ENCODE results near the gene AARS2.

AARS2 gene

DNA sequence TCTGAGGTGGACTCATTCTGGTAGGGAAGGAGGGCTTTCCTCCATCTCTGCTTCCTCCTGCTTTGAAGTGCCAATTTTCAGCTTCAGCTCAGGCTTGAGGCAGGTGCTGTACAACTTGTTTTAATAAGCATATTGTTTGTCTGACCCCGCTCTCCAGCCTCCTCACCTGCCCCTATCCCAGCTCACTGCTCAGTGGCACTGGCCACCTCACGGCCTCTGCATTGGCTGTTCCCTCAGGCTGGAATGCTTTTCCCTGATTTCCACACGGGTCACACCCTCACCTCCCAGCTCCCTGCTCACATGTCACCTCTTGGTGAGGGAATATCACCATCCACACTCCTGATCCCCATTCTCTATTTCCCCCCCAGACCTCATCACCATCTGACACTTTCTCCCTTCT is 14.3 kb downstream of the AARS2 start:
- DNase-seq: no peak

DNA sequence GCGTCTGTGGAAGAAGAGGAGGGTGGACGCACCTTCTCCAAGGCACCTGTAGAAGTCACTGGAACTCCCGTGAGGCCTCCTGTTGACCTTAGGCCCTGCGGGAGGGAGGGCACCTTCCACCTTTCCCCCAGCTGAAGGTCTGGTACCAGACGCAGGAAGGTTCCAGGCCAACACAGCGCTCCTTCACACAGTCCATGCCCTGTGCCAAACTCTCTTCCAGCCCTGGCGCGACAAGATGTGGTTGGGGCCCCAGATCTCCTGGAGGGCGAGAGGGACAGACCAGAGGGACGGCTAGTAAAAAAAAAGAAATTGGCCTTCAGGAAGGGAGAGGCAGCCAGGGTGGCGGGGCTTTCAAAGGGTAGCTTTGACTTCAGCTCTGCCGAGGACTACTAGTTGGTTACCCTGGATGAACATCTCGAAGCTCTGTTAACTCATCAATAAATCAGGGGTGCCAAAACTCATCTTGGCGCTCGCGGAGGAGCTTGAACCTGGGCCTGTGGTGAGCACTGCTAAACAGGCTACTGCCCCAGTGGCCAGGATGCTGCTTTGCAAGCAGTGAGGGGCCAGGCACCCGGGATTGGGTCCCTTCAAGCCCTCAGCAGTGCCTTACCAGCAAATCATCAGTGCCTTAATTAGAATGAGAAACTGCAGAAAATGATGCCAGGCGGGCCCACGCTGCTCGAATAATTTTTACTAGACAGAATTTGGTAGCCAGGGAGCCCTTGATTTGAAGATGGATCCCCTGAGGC is 14.9 kb downstream of the AARS2 start:
- no peak for DNase-seq

DNA sequence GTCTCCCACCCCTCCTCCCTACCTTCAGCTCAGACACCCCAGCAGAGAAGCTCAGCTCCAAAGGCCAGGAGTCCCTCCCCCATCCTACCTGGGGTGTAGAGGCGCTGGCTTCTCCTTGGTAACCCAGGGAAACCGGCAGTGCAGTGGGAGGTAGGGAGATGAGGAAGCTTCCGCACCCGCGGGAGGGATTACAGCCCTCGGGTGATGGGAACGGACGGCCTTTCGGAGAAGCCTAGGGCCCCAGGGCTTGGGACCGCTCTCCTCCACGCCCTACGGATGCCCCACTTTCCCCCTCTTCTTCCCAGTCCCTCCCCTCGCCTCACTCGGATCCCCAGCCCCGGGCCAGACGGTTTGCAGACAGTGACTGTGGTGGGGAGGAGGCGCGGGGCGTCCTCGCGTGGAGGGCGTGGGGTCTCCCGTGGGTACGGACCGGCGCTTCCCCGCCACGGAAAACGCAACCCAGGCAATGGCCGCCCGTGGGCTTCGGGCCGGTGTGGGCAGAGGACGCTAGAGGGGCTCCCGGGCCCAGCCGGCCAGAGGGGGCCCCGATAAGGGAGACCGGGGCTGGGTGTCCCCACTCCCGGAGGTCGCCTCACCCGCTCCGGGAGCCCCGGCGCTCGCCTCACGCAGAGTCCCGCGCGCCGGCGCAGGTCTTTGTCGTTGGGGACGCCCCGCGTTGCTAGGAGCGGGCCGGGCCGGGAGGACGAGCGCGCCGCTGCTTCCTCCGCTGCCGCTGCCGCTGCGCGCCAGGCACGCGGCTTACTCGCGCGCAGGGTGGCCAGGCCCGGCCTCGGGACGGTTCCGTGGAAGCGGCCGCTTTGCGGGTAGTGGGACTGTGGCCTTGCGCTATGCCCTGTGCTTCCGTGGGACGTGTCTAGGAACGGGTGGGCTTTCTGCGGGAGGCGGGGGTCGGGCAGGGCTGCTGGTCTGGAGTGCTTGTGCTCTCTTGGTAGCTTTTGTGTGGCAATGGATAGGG is 15.8 kb downstream of the AARS2 start:
- peak; percentile 60 for DNase-seq

DNA sequence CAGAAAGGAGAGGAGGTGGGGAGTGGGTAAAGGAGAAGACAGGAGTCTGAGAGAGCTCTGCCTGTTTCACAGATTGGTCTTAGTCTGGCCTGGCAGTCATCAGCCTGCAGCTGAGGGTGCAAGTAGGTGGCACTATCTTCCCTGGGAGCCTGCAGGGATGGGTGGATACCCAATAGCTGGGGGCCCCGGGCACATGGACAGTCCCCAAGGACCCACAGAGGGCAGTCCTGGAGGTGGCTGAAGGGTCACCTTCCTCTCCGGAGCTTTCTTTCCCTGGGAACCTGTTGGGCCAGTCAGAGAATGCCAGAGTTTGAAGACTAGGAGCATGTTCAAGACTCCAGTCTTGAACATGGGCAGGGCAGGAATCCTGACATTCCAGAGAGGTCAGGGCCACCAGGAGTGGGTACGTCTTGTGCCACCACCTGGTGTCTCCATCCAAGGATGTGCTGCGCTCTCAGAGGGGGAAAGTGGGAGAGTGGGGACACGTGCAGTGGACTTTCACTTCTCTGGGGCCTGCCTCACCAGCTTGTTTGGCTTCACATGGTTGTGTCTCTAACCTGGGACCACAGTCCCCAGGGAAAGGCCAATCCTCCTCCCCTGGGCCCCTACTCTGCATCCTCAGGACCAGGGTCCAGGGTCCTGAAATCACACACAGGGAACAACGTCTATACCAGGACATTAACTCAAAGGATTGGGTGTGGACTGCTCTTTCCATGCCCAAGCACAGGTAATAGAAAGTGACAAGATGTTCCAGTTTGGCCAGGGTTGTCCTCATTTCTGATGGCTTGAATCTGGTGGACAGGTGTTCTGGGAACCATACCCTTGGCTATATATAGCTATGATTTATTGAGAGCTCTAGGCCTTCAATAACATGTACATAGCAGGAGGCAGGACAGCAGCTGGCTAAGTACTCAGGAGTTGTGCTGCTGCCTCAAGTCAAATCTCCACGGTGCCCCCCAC is 18.0 kb downstream of the AARS2 start:
- DNase-seq: no peak

DNA sequence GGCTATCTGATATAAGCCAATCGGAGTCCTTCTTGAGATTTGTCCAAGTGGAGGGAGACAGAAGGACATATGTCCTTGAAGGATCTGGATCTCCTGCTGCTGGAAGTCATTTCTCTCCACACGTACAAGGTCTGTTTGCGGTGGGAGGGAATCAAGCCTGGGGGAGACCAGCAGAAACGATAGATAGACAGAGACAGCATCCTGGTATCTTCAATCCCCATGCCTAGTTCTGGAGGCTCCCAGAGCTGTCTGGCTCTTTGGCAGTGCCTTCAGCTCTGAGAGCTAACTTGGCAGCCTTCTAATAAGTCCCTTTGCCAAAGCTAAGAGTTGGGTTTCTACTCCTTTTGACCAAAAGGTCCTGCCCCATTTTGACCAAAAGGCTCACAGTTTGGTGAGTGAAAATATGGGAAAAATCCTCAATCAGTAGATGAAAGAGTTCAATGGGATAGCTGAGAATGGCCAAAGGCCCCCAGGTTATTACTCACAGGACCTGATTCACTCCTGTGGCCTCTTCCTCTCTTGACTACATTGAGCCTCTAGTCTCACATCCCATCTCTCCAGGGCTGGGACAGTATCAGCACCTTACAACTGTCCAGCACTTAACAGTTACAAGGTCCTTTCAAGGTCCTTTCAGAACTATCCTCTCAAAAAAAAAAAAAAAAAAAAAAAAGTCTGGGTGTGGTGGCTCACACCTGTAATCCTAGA is 20.3 kb downstream of the AARS2 start:
- DNase-seq: no peak

DNA sequence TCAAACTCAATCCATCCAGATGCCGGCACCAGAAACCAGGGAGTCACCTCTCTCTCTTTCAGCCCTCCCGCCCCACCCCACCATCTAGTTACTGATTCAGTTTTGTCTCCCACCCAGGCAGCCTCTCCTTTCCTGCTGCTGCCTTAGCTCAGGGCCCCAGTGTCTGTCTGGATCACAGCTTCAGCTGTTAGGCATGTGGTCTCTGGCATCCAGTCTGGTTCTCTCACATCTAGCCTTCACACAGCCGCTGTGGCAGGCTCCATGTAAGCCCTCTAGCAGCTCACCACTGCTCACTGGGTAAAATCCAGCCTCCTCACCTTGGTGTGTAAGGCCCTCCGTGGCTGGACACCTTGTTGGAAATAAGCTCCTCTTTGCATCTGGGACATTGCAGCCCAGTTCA is 21.3 kb downstream of the AARS2 start:
- no peak for DNase-seq

DNA sequence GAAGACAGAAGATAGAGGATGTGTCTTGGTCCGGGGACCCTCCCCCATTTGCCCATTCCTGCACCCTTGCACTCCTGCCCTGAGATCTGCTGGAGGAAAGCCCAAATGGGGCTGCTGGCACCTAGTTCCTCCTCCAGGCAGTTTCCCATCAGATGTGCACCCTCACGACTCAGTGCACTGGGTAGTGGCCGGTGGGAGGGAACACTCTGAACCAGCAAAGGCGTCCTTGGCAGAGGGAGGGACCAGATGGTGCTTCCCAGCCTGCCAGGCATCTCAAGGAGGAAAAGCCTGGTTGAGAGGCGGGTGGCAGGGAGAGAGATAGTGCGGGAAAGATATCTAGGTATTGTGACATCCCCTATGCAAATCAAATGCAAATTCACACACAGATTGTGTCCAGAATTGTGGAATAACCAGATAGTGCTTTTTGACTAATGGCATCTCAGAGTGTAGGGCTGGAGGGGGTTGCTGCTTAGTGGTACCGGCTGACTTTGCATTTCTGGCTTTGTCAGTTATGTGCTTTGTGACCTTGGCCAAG is 23.4 kb downstream of the AARS2 start:
- no peak for DNase-seq

DNA sequence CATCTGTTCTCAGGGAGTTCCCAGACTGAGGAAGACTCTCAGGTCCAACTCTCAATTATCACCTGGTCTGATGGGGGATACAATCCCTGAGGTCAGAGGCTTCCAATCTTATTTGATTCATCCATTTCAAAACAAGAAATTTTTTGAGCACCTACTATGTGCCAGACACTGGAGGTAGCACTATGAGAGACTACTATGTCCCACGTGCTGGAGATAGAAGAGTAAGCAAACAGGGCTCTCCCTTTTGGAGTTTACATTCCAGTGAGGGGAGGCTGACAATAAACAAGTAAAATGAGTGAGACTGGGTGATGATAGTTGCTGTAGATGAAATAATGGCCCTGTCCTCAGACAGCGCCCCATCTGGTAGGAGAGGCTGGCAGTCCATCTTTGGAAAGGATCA is 26.4 kb downstream of the AARS2 start:
- DNase-seq: no peak

DNA sequence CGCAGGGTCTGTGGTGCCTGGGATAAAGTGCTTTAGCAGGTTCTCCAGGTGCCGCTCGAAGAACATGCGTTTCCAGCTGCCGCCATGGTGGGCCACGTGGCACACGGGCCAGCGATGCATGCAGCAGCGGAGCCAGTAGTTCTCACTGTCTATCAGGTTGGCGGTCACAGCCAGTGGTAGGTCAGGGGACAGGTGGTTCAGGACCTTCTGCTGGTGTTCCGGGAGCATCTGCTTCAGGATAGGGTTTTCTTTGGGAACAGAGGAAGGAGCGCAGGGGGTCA is 26.9 kb downstream of the AARS2 start:
- no peak for DNase-seq

DNA sequence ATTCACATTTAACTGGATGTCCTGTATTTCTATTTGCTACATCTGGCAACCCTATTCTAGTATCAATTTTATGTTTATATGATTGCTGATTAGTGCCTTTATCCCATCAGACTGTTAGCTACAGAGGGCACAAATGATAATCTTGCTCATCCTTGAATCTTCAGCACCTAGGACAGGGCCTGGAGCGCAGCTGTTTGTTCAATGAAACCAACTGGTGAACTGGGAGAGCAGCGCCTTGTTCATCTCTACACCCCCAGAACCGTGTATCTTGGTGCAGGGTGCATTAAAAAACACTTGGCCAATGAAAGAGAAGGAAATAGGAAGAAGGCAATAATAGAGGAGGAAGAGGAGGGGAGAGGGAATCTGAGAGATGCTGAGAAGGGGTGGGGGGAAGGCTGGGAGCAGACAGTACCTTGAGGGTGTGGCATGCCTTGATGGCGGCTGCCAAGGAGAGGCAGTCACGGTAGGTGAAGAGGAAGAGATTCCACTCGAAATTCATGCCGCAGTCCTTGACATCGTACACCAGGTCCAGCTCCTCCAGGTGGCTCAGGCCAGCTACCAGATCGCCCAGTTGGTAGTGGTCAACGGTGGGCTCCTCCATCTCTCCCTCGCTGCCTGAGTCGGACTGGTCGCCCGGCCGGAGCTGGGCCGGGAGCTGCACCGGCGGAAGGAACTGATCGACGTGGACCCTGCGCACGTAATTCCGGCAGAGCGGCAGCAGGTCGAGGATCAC is 27.4 kb downstream of the AARS2 start:
- no peak for DNase-seq

DNA sequence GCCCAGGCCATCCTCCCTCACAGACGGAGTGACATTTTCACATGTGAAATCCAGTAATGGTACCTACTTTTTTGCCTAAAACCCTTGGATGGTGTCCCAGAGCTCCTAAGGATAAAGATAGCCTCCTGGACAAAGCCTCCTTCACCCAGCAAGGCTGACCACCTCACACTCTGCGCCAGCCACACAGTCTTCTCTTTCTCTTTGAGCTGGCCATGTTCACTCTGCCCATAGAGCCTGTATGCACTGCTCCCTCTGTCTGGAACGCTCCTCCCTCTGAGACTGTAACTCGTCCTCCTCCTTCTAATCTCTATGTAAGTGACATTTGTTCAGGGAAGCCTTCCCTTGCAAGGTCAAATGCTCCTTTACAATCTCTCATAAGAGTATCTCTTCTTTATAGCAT is 28.3 kb downstream of the AARS2 start:
- no peak for DNase-seq

DNA sequence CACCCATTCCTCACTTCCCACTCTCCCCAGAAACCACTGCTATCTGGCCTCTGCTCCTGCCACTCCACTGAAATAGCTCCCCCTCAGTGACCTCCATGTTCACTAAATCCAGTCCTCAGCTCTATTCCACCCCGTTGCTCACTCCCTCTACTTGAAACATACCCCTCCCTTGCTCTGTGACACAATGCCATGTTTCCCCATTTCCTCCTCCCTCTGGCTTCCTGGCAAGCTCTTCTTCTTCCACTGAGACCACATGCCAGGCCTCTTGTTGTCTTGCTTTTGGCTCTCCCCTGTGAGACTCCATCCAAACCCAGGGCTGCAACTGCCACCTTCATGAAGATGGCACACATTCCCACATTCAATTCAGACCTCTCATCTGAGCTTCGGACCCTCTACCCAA is 29.0 kb downstream of the AARS2 start:
- no peak for DNase-seq

DNA sequence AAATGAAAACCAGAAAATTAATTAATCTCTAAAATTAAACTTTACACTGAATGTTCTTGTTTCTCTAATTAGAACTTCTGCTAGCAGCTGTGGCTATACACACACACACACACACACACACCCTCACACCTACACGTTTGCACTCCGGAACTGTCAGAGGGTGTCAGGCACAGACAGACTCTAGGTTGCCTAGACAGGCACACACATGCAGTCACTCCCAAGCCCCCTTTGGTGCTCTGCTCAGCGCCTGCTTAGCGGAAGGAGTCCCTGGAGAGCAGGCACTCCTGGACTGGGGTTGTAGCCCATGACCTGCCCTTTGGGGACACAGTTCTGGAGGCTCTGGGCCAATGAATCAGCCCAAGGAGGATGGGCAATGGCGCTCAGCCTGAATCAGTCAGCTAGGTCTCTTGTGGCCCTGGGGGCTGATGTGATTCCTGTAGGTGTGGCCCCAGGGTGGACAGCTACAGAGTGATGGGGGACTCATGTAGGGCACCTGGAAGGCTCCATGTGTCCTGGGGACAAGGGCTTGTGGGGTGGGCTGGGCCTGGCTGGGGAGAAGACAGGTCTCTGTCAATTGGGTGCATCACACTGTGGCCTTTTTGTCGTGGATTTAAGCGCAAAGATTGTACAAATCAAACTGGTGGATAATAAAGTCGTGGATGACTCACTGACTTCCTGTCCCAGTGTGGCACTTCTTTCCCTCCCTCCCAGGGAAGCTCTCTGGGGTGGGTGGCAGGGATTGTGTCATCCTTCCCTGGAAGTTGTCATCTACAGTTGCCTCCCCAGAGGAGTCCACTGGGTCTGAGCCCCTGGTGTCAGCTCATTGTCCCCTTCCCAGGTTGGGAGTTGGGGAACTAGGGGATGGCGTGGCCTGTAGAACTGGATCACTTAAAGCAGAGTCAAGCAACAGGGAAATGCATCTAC is 34.1 kb downstream of the AARS2 start:
- DNase-seq: no peak

DNA sequence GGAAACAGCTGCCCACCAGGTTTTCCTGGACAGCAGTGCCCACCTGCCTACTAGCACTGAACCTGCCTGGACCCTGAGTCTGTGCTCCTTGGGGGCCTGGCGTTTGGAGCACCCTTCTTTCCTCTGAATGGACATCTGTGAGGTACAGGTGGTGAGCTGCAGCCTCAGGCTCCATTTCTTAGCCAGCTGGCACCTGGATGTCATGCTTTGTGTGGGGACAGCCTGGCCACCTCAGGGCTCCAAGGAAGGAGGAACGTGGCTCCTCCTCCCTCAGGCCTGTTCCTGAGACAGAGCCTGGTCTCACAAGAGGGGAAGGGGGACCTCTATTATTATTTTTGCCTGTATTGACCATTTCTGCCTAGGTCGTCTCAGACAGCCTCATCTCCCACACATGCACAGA is 34.8 kb downstream of the AARS2 start:
- DNase-seq: no peak

DNA sequence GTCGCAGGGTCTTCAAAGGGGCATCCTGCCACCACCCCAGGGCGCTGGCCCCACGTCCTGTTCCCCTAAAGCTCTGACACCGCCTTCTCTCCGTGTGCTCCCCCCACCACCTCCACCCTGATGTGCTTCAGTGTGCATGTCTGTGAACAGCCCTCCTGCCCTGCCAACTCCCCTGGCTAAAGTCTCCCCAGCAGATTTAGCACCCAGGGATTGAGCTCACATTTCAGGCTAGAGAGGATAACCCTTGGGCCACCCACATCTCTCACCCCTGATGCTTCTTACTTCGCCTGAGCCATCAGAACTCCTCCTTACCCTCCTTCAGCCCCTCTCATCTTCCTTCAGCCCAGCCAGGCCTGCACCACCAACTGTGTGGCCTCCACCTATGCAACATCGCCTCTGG is 35.4 kb downstream of the AARS2 start:
- DNase-seq: no peak

DNA sequence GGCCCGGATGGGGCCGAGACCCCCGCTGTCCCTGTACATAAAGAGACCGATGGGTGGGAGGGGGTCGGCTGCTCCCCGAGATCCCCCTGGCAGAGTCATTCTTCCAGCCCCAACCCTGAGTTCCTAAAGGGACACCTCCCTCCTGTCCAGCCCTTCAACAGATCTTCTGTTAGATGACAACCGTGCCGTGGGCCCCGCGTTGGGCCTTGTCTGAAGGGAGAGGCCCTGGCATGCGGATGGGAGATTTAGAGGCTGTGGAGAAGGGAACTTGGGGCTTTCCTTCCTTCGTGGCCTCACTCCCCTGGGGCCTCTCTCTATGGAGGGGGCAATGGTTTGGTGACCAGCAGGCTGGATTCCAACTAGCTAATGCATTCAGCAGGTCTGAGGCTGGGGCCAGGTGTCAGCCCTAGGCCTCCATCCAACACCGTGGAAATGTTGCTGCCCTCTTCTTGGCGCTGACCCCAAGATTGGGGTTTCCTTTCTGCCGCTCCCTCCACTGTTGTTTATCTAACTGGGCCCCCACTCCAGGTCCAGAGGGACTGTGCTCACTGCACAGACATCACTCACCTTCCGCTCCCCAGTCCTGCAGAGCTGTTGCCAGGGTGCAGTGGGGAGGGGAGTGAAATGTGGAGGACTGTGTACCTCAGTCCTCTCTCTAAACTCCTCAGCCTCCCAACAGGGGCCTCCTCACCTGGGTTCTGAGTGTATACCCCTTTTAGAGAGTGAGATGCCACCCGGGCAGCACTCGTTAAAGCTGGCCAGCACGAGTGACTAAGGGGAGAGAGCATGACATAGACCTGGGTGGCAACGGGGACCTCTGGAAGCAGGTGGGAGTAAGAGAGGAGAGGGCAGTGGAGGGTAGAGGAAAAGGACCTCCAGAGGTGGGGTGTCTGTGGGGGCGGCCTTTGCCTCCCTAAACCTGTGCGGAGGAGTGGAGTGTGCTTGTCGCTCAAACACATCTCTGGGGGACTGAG is 36.2 kb downstream of the AARS2 start:
- DNase-seq: no peak

DNA sequence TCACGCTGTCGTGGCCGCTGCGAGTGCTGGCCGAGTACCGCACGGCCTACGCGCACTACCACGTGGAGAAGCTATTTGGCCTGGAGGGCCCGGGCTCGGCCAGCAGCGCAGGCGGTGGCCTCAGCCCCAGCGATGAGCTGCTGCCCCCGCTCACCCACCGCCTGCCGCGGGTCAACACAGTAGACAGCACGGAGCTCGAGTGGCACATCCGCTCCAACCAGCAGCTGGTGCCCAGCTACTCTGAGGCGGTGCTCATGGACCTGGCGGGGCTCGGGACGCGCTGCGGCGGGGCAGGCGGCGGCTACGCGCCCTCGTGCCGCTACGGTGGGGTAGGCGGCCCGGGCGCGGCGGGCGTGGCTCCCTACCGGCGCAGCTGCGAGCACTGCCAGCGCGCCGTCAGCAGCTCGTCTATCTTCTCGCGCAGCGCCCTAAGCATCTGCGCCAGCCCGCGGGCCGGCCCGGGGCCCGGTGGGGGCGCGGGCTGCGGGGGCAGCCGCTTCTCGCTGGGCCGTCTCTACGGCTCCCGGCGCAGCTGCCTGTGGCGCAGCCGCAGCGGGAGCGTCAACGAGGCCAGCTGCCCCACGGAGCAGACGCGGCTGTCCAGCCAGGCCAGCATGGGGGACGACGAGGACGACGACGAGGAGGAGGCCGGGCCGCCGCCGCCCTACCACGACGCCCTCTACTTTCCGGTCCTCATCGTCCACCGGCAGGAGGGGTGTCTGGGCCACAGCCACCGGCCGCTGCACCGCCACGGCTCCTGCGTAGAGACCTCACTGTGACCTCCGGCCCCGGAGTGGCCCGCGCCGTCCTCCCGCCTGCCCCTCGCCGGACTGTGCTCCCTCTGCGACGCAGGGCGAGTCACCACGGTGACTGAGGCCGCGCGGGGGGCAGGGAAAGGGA is 37.1 kb downstream of the AARS2 start:
- DNase-seq: peak; percentile 56

DNA sequence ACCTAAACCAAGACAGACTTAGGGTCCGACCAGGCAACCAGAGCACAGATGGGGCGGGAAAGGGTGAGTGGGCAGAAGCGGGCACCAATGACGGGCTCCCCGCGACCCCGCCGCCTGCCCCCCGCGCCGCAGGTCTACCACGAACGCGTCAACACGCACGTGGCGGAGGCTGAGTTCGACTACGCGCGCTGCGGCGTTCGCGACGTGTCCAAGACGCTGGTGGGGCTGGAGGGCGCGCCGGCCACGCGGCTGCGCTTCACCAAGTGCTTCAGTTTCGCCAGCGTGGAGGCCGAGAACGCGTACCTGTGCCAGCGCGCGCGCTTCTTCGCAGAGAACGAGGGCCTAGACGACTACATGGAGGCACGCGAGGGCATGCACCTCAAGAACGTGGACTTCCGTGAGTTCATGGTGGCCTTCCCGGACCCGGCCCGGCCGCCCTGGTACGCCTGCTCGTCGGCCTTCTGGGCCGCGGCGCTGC is 37.8 kb downstream of the AARS2 start:
- no peak for DNase-seq

All from right hindlimb (tissue), 1 donor.